Measurements from ENCODE around the gene NACAD.

DNA sequence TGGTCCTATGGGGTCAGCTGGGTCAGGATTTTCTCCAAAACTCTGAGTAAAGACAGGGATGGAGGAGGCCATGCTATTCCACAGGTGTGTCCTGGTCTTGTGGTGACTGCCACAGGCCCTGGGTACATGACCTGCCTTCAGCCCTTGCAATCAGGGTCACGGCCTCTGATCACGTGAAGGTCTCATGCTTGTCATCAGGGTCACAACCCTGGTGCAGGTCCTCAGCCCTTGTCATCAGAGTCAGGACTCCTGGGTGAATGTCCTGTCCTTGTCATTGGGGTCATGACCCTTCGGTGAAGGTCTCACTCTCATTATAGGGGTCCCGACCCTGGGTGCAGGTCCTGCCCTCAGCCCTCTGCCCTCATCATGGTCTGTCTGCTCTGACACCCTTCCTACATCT, 44.6 kb upstream of the NACAD start:
- TF ChIP-seq, protein P1, sequence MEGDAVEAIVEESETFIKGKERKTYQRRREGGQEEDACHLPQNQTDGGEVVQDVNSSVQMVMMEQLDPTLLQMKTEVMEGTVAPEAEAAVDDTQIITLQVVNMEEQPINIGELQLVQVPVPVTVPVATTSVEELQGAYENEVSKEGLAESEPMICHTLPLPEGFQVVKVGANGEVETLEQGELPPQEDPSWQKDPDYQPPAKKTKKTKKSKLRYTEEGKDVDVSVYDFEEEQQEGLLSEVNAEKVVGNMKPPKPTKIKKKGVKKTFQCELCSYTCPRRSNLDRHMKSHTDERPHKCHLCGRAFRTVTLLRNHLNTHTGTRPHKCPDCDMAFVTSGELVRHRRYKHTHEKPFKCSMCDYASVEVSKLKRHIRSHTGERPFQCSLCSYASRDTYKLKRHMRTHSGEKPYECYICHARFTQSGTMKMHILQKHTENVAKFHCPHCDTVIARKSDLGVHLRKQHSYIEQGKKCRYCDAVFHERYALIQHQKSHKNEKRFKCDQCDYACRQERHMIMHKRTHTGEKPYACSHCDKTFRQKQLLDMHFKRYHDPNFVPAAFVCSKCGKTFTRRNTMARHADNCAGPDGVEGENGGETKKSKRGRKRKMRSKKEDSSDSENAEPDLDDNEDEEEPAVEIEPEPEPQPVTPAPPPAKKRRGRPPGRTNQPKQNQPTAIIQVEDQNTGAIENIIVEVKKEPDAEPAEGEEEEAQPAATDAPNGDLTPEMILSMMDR (IDR thresholded peaks at IDR 0.05), result no peak
- TF ChIP-seq POLR2A (IDR thresholded peaks at IDR 0.05), result no peak

Data from Peyer's patch (tissue), 4 donors.